Measurements from ENCODE around the gene TFDP3.

DNA sequence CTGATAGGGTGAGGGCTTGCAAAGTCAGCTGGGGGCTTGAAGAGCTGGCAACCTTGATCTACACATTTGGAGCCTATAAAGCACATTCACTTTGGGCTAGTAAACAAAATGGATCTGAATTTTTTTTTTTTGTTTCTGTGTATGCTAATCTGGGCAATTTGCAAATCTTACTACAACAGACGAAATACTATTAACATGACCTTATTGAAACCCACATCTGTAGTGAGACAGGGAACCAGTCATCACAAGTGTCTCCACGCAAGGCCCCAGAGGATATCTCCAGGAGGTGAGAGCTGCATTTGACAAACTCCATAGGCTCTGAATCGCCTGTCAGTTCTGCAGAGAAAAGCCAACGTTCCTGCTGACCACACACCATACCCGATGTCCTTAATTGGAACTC is 33.0 kb upstream of the TFDP3 start:
- TF ChIP-seq, protein P1, sequence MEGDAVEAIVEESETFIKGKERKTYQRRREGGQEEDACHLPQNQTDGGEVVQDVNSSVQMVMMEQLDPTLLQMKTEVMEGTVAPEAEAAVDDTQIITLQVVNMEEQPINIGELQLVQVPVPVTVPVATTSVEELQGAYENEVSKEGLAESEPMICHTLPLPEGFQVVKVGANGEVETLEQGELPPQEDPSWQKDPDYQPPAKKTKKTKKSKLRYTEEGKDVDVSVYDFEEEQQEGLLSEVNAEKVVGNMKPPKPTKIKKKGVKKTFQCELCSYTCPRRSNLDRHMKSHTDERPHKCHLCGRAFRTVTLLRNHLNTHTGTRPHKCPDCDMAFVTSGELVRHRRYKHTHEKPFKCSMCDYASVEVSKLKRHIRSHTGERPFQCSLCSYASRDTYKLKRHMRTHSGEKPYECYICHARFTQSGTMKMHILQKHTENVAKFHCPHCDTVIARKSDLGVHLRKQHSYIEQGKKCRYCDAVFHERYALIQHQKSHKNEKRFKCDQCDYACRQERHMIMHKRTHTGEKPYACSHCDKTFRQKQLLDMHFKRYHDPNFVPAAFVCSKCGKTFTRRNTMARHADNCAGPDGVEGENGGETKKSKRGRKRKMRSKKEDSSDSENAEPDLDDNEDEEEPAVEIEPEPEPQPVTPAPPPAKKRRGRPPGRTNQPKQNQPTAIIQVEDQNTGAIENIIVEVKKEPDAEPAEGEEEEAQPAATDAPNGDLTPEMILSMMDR (IDR thresholded peaks at IDR 0.05), result no peak
- TF ChIP-seq SIN3A (IDR thresholded peaks at IDR 0.05; ENCODE audit: borderline replicate concordance, insufficient read depth, low read depth, low read length), result no peak
- no peak for TF ChIP-seq POLR2AphosphoS5 (IDR thresholded peaks at IDR 0.05; ENCODE audit: low read depth, low read length)
- TF ChIP-seq TCF7L2 (IDR thresholded peaks at IDR 0.05; ENCODE audit: low read depth, low read length), result no peak

Data from Panc1 (cell line).